GM12878 (cell line): ENCODE measurements around the gene GARIN5A.

ENCODE experiments used
- EZH2 ChIP-seq: IDR thresholded peaks from 2 replicates; pipeline ENCODE4 v1.6.1; 2012; ENCODE audit warnings: low read depth, mild to moderate bottlenecking, control low read depth, inconsistent platforms, low read length, borderline replicate concordance; ENCODE audit not compliant: control insufficient read depth
- HCFC1 ChIP-seq: fragments of 150-350 bp; IDR thresholded peaks from 2 replicates; pipeline ENCODE4 v1.6.1; 2014; ENCODE audit warnings: low read length
- HDGF ChIP-seq: fragments of 450-650 bp; IDR thresholded peaks from 2 replicates; pipeline ENCODE4 v1.6.1; 2016; ENCODE audit warnings: antibody characterized with exemption
- RUNX3 ChIP-seq: IDR thresholded peaks from 2 replicates; pipeline ENCODE4 v1.6.1; 2012; ENCODE audit warnings: low read length, inconsistent platforms
- SP1 ChIP-seq: IDR thresholded peaks from one replicate; pipeline ENCODE4 v1.6.1; 2011; ENCODE audit warnings: low read depth, low read length
- ZZZ3 ChIP-seq: IDR thresholded peaks from 2 replicates; pipeline ENCODE4 v1.6.1; 2011; ENCODE audit warnings: low read depth; ENCODE audit not compliant: control insufficient read depth, insufficient read length
- TF ChIP-seq, protein P1 (sequence below): fragments of 450-650 bp; IDR thresholded peaks from 2 replicates; pipeline ENCODE4 v1.6.1; 2017; ENCODE audit warnings: mild to moderate bottlenecking
- TF ChIP-seq, protein P2 (sequence below), 3 experiments: IDR thresholded peaks in 2 of 3; conservative IDR thresholded peaks in 1 of 3; 2 replicates each; pipeline ENCODE4 v1.5.1; 2011; ENCODE audit warnings: low read depth in 3 of 3, low read length in 3 of 3, mild to moderate bottlenecking in 3 of 3, control low read depth in 2 of 3, moderate library complexity in 2 of 3, inconsistent platforms in 1 of 3, mixed read lengths in 1 of 3; ENCODE audit not compliant: control insufficient read depth in 2 of 3, insufficient read depth in 1 of 3; ENCODE audit errors: extremely low read depth in 1 of 3

DNA sequence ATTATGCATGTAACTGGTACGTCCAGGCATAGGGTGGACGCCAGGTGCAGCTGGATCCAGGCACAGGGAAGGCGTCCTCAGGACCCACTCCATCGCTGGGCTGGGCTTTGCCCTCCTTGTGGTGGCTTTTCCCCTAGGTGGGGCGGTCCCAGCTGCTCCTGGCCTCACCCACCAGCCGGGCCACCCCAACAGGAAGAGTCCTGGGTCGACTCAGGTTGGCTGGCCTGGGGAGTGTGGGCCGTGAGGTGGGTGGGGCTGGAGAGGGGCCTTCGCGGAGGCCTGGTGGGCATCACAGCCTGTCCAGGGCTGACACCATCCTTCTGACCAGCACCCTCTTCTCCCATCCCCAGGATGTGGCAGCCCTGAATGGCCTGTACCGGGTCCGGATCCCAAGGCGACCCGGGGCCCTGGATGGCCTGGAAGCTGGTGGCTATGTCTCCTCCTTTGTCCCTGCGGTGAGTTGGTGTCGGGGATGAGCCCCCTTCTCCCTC is 3.2 kb upstream of the GARIN5A start:
- TF ChIP-seq, protein P1, sequence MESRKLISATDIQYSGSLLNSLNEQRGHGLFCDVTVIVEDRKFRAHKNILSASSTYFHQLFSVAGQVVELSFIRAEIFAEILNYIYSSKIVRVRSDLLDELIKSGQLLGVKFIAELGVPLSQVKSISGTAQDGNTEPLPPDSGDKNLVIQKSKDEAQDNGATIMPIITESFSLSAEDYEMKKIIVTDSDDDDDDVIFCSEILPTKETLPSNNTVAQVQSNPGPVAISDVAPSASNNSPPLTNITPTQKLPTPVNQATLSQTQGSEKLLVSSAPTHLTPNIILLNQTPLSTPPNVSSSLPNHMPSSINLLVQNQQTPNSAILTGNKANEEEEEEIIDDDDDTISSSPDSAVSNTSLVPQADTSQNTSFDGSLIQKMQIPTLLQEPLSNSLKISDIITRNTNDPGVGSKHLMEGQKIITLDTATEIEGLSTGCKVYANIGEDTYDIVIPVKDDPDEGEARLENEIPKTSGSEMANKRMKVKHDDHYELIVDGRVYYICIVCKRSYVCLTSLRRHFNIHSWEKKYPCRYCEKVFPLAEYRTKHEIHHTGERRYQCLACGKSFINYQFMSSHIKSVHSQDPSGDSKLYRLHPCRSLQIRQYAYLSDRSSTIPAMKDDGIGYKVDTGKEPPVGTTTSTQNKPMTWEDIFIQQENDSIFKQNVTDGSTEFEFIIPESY, result no peak
- TF ChIP-seq, protein P2, sequence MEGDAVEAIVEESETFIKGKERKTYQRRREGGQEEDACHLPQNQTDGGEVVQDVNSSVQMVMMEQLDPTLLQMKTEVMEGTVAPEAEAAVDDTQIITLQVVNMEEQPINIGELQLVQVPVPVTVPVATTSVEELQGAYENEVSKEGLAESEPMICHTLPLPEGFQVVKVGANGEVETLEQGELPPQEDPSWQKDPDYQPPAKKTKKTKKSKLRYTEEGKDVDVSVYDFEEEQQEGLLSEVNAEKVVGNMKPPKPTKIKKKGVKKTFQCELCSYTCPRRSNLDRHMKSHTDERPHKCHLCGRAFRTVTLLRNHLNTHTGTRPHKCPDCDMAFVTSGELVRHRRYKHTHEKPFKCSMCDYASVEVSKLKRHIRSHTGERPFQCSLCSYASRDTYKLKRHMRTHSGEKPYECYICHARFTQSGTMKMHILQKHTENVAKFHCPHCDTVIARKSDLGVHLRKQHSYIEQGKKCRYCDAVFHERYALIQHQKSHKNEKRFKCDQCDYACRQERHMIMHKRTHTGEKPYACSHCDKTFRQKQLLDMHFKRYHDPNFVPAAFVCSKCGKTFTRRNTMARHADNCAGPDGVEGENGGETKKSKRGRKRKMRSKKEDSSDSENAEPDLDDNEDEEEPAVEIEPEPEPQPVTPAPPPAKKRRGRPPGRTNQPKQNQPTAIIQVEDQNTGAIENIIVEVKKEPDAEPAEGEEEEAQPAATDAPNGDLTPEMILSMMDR (IDR thresholded peaks at IDR 0.05 in 2 of 3, conservative IDR thresholded peaks at IDR 0.05 in 1 of 3; ENCODE audit: control insufficient read depth in 2 of 3, extremely low read depth in 1 of 3, insufficient read depth in 1 of 3, low read depth in 3 of 3, low read length in 3 of 3), result no peak
- TF ChIP-seq ZZZ3 (no peak), HDGF (no peak), HCFC1 (no peak), EZH2 (no peak), RUNX3 (no peak), SP1 (no peak)
